GM23248 (cell line): Measurements from ENCODE around the gene PCDHA1. TPM values are rescaled to one million over a fixed set of nuclear protein-coding genes. Genes with fewer than 3 reads are reported as not detected.
"Not testable (repeated sequence)": the region's sequence is repeated elsewhere in the genome, so short reads cannot be mapped to it uniquely, and the experiment has no call there.

Experiments used
- DNase-seq: peaks from one replicate; pipeline ENCODE4 v3.0.0-alpha.2; 2015
- H2AFZ ChIP-seq: fragments of 200-600 bp; sonication (generic); 2 replicates; pipeline ENCODE4 v1.6.1; 2016; ENCODE audit warnings: antibody characterized with exemption
- H3F3A ChIP-seq: fragments of 200-600 bp; sonication (generic); 2 replicates; pipeline ENCODE4 v1.6.1; 2016; ENCODE audit warnings: mild to moderate bottlenecking, antibody characterized with exemption, mixed run types; ENCODE audit not compliant: insufficient read depth
- H3K27ac ChIP-seq: fragments of 200-600 bp; sonication (generic); 2 replicates; pipeline ENCODE4 v1.5.1; 2016; ENCODE audit warnings: mild to moderate bottlenecking
- H3K27me3 ChIP-seq: fragments of 200-600 bp; sonication (generic); replicated peaks from 2 replicates; pipeline ENCODE4 v1.6.1; 2016; ENCODE audit warnings: mild to moderate bottlenecking; ENCODE audit not compliant: insufficient read depth
- H3K36me3 ChIP-seq: fragments of 200-600 bp; sonication (generic); 2 replicates; pipeline ENCODE4 v1.6.1; 2016; ENCODE audit warnings: low read depth, mild to moderate bottlenecking
- H3K4me1 ChIP-seq: fragments of 200-600 bp; sonication (generic); 2 replicates; pipeline ENCODE4 v1.6.1; 2016; ENCODE audit warnings: mild to moderate bottlenecking; ENCODE audit not compliant: insufficient read depth
- H3K4me2 ChIP-seq: fragments of 200-600 bp; sonication (generic); one replicate; pipeline ENCODE4 v1.6.1; 2016; ENCODE audit warnings: mild to moderate bottlenecking; ENCODE audit not compliant: unreplicated experiment
- H3K4me3 ChIP-seq: fragments of 200-600 bp; sonication (generic); 2 replicates; pipeline ENCODE4 v1.5.1; 2016; ENCODE audit warnings: mild to moderate bottlenecking
- H3K79me2 ChIP-seq: fragments of 200-600 bp; sonication (generic); 2 replicates; pipeline ENCODE4 v1.6.1; 2016; ENCODE audit warnings: mild to moderate bottlenecking; ENCODE audit not compliant: insufficient read depth
- H3K9ac ChIP-seq: fragments of 200-600 bp; sonication (generic); 2 replicates; pipeline ENCODE4 v1.6.1; 2016; ENCODE audit warnings: mild to moderate bottlenecking
- H3K9me2 ChIP-seq: fragments of 200-600 bp; sonication (generic); 2 replicates; pipeline ENCODE4 v1.6.1; 2016; ENCODE audit warnings: mixed run types, mild to moderate bottlenecking, moderate library complexity; ENCODE audit not compliant: insufficient read depth
- H3K9me3 ChIP-seq: fragments of 200-600 bp; sonication (generic); one replicate; pipeline ENCODE4 v1.6.1; 2017; ENCODE audit warnings: low read depth
- H4K20me1 ChIP-seq: fragments of 200-600 bp; sonication (generic); 2 replicates; pipeline ENCODE4 v1.6.0; 2016; ENCODE audit not compliant: insufficient read depth
- EZH2 ChIP-seq: fragments of 200-600 bp; sonication (generic); IDR thresholded peaks from 2 replicates; pipeline ENCODE4 v1.6.1; 2018; ENCODE audit warnings: antibody characterized with exemption, mild to moderate bottlenecking; ENCODE audit not compliant: insufficient read depth, poor library complexity, severe bottlenecking
- EZH2phosphoT487 ChIP-seq: fragments of 200-600 bp; sonication (generic); IDR thresholded peaks from 2 replicates; pipeline ENCODE4 v1.6.1; 2018; ENCODE audit warnings: antibody characterized with exemption, moderate library complexity, mild to moderate bottlenecking, low read depth; ENCODE audit not compliant: insufficient read depth
- WGBS, 2 experiments: methylation state at CpG; one replicate each; pipeline ENCODE4 v1.1.6; 2015 to 2017; ENCODE audit warnings: low lambda C conversion rate in 2 of 2, low coverage in 1 of 2; ENCODE audit errors: missing lambda C conversion rate in 2 of 2; 5-methylcytosine and 5-hydroxymethylcytosine counted together
- in situ Hi-C: fragments of 300-500 bp; cut with MboI; formaldehyde crosslinking; loops from 2 replicates; pipeline ENCODE4 v1.15.0; 2020
- polyA plus RNA-seq: library from polyadenylated mRNA; unstranded; fragments of >200 nt; fragmentation: Nextera tagmentation; extraction: Ambion mirVana; gene quantifications from 2 replicates; pipeline ENCODE4 v1.2.1, GENCODE V29; 2016
- total RNA-seq: library from RNA; depleted of rRNA; stranded (reverse); fragments of >200 nt; shearing (Covaris generic); gene quantifications from 2 replicates; pipeline ENCODE4 v1.2.3, GENCODE V29; 2014

The PCDHA1 gene
- total and polyA plus RNA-seq, 2 experiments from 2014 or later = not detected

DNA sequence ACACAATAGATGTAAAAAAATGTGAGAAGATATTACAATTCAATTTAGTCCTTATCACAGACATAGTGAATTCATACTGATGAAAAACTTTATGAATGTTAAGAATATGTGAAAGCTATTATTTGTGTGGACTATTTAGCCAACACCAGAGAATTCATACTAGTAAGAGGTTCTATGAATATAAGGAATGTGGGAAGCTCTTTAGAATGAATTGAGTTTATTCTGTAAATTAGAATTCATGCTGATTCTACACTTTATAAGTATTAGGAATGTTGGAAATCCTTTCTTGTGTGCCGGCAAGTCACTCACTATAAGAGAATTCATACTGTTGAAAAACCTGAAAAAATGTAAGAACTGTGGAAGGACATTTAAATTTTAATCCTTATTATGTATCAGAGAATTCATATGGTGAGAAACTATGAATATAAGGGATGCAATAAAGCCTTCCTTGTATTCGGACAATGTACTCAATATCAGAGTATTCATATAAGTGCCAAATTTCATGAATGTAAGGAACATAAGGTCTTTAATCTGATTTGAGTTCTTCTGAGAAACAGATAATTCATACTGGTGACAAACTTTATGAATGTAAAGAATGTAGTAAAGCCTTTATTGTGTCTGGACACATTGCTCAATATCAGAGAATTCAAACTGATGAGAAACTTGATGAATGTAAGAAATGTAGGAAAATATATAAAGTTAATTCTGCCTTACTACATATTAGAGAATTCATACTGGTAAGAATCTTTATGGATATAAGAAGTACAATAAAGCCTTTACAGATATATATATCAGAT is 21.6 kb upstream of the PCDHA1 start:
- DNase-seq = peak; percentile 0
- WGBS, 2 experiments = 55 to 63% methylated on average over 2 of the region's 2 CpGs
- no peaks in the 10 kb centered on the region for H3K4me1 ChIP-seq
- H3K4me3 ChIP-seq = no peak overlapping the region
- H3K9me2 ChIP-seq = no peaks in the 10 kb centered on the region
- in situ Hi-C loops = no loop called here
- no peaks in the 10 kb centered on the region for H4K20me1 ChIP-seq
- H2AFZ ChIP-seq = no peak overlapping the region
- peaks cover 8% of the 10 kb centered on the region; the same call in 1 of the 2 replicates for H3F3A ChIP-seq
- H3K4me2 ChIP-seq = no peak overlapping the region
- no peak overlapping the region for H3K9ac ChIP-seq
- TF ChIP-seq EZH2 = no peak
- TF ChIP-seq EZH2phosphoT487 = no peak
- no peaks in the 10 kb centered on the region for H3K36me3 ChIP-seq
- H3K27me3 ChIP-seq = no peaks in the 10 kb centered on the region
- H3K79me2 ChIP-seq = no peaks in the 10 kb centered on the region
- peaks cover 25% of the 10 kb centered on the region for H3K9me3 ChIP-seq
- no peak overlapping the region for H3K27ac ChIP-seq

DNA sequence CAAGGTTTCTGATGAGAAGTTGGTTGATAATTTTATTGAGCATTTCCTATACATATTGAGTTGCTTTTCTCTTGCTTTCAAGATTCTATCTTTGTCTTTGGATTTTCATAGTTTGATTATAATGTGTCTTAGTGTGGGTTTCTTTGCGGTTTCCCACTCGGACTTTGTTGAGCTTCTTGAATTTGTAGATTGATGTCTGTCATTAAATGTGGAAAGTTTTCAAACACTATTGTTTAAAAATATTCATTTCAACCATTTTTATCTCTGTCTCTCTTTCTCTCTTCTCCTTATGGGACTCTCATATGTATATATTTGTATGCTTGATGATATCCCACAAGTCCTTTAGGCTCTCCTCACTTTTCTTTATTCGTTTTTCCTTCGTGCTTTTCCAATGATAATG is 18.5 kb upstream of the PCDHA1 start:
- TF ChIP-seq EZH2 = no peak
- TF ChIP-seq EZH2phosphoT487 = no peak
- H3K79me2 ChIP-seq = no peaks in the 10 kb centered on the region
- peaks cover 30% of the 10 kb centered on the region for H3K9me3 ChIP-seq
- no peak overlapping the region for H3K4me3 ChIP-seq
- no peaks in the 10 kb centered on the region for H3K4me1 ChIP-seq
- no peak overlapping the region for H3K9ac ChIP-seq
- peaks cover 8% of the 10 kb centered on the region; the same call in 1 of the 2 replicates for H3F3A ChIP-seq
- H3K4me2 ChIP-seq = no peak overlapping the region
- in situ Hi-C loops = no loop called here
- no peaks in the 10 kb centered on the region for H3K9me2 ChIP-seq
- H3K27me3 ChIP-seq = no peaks in the 10 kb centered on the region
- H3K27ac ChIP-seq = no peak overlapping the region
- WGBS, 2 experiments = 50 to 54% methylated on average over 4 of the region's 4 CpGs
- no peak overlapping the region for H2AFZ ChIP-seq
- H3K36me3 ChIP-seq = no peaks in the 10 kb centered on the region
- H4K20me1 ChIP-seq = no peaks in the 10 kb centered on the region
- no peak for DNase-seq

DNA sequence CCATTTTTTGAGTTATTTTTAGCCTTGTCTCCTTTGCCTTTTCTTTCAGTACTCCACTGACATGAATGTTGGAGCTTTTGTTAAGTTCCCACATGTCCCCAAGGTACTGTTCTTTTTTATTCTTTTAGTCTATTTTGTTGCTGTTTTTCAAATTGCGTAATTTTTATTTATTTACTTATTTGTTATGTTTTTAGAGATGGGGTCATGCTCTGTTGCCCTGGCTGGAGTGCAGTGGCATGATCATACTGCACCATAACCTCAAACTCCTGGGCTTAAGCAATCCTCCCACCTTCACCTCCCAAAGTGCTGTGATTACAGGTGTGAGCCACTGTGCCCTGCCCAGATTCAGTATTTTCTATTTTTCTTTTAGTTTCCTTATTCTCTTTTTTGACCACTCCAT is 5.4 kb upstream of the PCDHA1 start:
- Histone ChIP-seq H3K27ac (no peak overlapping the region), H3K4me2 (no peak overlapping the region), H2AFZ (no peak overlapping the region), H3K4me1 (no peaks in the 10 kb centered on the region), H4K20me1 (no peaks in the 10 kb centered on the region), H3K9ac (no peak overlapping the region), H3K27me3 (no peaks in the 10 kb centered on the region), H3K79me2 (no peaks in the 10 kb centered on the region), H3F3A (no peaks in the 10 kb centered on the region), H3K36me3 (no peaks in the 10 kb centered on the region), H3K9me3 (no peaks in the 10 kb centered on the region), H3K9me2 (no peaks in the 10 kb centered on the region), H3K4me3 (no peak overlapping the region)
- in situ Hi-C loops = no loop called here
- DNase-seq = no peak
- WGBS, 2 experiments = 24 to 28% methylated on average over 1 of the region's 1 CpG
- TF ChIP-seq EZH2 (no peak), EZH2phosphoT487 (no peak)

DNA sequence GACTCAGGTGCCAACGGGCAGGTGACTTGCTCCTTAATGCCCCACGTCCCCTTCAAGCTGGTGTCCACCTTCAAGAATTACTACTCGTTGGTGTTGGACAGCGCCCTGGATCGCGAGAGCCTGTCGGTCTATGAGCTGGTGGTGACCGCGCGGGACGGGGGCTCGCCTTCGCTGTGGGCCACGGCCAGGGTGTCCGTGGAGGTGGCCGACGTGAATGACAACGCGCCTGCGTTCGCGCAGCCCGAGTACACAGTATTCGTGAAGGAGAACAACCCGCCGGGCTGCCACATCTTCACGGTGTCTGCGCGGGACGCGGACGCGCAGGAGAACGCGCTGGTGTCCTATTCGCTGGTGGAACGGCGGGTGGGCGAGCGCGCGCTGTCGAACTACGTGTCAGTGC is 1.5 kb downstream of the PCDHA1 start:
- H3K9ac ChIP-seq, DNase-seq, H3K27me3 ChIP-seq, H2AFZ ChIP-seq, H3K79me2 ChIP-seq, H3K9me2 ChIP-seq, H3K27ac ChIP-seq, in situ Hi-C loops, H3K4me3 ChIP-seq, H3K36me3 ChIP-seq, H3K4me2 ChIP-seq, H3F3A ChIP-seq, H3K4me1 ChIP-seq, H4K20me1 ChIP-seq, H3K9me3 ChIP-seq: not testable (repeated sequence)
- WGBS, 2 experiments = 54 to 56% methylated on average over 43 to 44 of the region's 44 CpGs

DNA sequence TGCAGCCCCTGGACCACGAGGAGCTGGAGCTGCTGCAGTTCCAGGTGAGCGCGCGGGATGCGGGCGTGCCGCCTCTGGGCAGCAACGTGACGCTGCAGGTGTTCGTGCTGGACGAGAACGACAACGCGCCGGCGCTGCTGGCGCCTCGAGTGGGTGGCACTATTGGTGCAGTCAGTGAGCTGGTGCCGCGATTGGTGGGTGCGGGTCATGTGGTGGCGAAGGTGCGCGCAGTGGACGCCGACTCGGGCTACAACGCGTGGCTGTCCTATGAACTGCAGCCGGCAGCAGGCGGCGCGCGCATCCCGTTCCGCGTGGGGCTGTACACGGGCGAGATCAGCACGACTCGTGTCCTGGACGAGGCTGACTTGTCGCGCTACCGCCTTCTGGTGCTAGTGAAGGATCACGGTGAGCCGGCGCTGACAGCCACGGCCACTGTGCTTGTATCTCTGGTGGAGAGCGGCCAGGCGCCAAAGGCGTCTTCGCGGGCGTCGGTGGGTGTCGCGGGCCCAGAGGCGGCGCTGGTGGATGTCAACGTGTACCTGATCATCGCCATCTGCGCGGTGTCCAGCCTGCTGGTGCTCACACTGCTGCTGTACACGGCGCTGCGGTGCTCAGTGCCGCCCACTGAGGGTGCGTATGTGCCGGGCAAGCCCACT is 2.0 kb downstream of the PCDHA1 start:
- H2AFZ ChIP-seq, DNase-seq, H3K4me3 ChIP-seq, H3F3A ChIP-seq, H3K4me2 ChIP-seq, H4K20me1 ChIP-seq, H3K36me3 ChIP-seq, H3K4me1 ChIP-seq, H3K27ac ChIP-seq, H3K27me3 ChIP-seq, H3K9ac ChIP-seq, H3K9me2 ChIP-seq, H3K9me3 ChIP-seq, in situ Hi-C loops, H3K79me2 ChIP-seq: not testable (repeated sequence)
- 44 to 47% methylated on average over 53 to 57 of the region's 70 CpGs for WGBS, 2 experiments
